OCI-M2 (cell line): ENCODE measurements around the gene SLC12A9.

Experiments
- DNase-seq: peaks from one replicate; lab custom pipeline; 2025; ENCODE audit not compliant: unreplicated experiment; lab: John Stamatoyannopoulos, UW

Gene SLC12A9

GRCh38 chr7:100882201-100882600, 29.7 kb downstream of the SLC12A9 start:
- no peak for DNase-seq

- DNase-seq: no peak
Observed at GRCh38 chr7:100882785-100883526, 30.4 kb downstream of the SLC12A9 start.

DNA sequence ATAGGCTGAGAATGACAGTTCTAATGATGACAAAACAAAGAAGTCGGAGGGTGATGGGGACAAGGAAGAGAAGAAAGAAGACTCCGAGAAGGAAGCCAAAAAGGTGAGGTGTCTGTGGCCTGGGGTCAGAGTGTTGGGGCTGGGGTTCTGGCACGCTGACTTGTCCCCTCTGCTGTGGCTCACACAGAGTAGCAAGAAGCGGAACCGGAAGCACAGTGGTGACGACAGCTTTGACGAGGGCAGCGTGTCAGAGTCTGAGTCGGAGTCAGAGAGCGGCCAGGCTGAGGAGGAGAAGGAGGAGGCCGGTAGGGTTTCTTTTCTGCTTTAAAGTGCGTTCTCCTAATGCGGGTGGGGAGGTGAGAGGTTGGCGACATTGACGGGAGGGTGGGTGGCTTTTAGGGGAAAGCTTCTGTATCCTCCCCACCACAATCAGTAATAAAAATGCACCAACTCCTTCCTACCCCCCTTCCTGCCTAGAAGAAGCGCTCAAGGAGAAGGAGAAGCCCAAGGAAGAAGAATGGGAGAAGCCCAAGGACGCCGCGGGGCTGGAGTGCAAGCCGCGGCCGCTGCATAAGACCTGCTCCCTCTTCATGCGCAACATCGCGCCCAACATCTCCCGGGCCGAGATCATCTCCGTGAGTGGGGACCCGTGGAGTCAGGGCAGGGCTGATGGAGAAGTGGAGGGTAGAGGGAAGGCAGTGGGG, 32.4 kb downstream of the SLC12A9 start:
- DNase-seq: no peak

- no peak for DNase-seq
Observed at GRCh38 chr7:100885440-100886141, 33.1 kb downstream of the SLC12A9 start.

GRCh38 chr7:100886142-100886935, 33.8 kb downstream of the SLC12A9 start:
- DNase-seq: no peak

DNA sequence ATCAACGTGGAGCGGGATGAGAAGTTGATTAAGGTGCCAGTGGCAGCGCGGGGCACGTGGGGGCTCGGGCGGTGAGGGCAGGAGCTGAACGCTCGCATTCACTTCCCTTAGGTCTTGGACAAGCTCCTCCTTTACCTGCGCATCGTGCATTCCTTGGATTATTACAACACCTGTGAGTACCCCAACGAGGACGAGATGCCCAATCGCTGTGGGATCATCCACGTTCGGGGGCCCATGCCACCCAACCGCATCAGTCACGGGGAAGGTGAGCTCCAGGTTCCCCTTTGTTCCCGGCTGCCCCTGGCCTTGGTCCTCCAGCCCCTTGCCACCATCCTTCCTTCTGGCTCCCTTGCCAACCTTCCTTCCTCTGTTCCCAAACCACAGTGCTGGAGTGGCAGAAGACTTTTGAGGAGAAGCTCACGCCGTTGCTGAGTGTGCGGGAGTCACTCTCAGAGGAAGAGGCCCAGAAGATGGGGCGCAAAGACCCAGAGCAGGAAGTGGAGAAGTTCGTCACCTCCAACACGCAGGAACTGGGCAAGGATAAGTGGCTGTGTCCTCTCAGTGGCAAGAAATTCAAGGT, 34.5 kb downstream of the SLC12A9 start:
- no peak for DNase-seq

DNA sequence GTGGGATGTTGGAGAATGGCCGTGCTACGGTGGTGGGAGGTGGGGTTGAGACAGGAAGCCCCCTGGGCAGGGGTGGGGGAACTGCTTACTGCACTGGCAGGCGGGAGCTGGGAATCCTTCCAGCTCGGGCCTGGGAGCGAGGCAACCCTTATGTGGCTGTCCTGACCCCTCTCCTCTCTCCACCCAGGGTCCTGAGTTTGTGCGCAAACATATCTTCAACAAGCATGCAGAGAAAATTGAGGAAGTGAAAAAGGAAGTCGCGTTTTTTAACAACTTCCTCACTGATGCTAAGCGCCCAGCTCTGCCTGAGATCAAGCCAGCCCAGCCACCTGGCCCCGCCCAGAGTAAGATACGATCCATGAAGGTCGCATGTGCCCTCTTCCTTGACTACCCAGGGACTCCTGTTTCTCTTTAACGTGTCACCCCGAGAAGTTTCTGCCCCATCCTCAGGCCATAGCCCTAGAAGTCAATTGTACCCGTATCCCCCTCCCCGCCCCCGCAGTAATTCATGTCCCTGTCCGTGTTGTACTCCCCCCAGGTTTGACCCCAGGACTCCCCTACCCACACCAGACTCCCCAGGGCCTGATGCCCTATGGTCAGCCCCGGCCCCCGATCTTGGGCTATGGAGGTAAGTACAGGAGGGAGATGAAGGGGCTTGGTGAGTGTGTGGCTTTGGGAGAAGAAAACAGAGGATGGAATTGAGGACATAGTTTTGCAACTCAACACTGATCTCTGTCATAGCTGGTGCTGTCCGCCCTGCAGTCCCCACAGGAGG, 35.2 kb downstream of the SLC12A9 start:
- DNase-seq: peak; percentile 28

- no peak for DNase-seq
Observed at GRCh38 chr7:100888291-100888987, 35.9 kb downstream of the SLC12A9 start.

GRCh38 chr7:100888988-100889750, 36.7 kb downstream of the SLC12A9 start, which contains the start of gene UFSP1:
UFSP1 (minus strand) TSS chr7:100889715; CDS start chr7:100889271, 444 bp downstream.
- no peak for DNase-seq

GRCh38 chr7:100890653-100891567, 38.4 kb downstream of the SLC12A9 start:
- no peak for DNase-seq

- no peak for DNase-seq
Observed at GRCh38 chr7:100891568-100892247, 39.2 kb downstream of the SLC12A9 start.

- DNase-seq: no peak
Observed at GRCh38 chr7:100892364-100893317, 40.1 kb downstream of the SLC12A9 start.

DNA sequence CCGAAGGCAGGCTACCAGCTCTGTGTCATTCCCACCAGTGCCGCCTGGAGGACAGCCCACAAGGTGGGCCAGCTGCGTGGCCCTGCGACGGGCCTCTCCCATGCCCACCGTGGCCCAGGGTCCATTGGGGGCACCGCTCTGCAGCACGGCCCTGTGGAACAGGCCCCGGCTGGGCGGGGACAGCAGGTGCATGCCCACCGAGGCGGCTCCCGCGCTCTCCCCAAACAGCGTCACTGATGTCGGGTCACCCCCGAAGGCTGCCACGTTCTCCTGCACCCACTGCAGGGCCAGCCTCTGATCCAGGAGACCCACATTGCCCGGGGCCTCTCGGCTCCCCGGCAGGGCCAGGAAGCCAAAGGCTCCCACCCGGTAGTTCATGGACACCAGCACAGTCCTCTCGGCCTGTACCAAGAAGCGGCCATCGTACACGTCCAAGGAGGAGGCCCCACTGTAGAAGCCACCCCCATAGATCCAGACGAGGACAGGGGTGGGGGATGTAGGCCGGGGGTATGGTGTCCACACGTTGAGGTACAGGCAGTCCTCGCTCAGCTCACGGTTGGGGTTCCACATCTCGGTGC, 40.9 kb downstream of the SLC12A9 start:
- no peak for DNase-seq

DNA sequence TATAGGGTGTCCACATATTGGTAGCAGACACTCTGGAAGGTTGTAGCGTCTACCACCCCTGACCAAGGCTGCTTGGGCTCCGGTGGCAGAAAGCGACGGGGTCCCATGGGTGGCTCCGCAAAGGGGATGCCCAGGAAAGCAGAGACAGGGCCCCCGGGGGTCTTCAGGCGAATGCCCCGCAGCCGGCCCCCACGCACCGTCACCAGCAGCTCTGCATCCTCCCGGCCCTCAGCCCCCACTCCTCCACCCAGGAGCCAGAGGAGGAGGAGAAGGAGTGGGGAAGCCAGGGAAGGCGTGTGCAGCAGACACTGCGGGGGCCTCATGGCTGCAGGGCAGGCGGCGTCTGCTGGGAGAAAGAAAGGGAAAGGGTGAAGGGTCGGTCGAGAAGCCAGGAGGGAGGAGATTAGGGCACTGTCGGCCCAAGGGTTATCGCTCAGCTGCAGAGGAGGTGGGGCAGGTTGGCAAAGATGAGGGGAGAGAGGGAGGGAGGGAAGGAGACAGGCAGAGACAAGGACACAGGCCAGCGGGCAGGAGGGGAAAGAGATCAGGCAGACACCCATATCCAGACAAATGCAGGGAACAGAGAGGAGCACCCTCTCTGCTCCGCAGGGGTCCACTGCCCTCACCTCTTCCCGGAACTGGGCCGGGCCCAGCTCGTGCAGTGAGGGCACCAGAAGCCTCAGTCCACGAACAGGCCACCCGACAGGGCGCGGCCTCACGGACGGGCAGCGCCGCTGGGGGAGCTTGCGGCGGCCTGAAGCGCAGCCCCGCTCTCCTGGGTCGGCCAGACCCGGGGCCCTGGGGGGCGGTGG, 41.6 kb downstream of the SLC12A9 start:
- DNase-seq: peak; percentile 41
